H1 (cell line): Measurements from ENCODE around the gene GPR139. TPM values are rescaled to one million over a fixed set of nuclear protein-coding genes. Genes with fewer than 3 reads are reported as not detected.

Experiments
- CTCF ChIA-PET: fragments of 300-600 bp; sonication (Branson Sonifier 250); formaldehyde crosslinking; loops from one replicate; lab custom pipeline; 2021; ENCODE audit not compliant: partially characterized antibody; lab: Charles Lee
- POLR2A ChIA-PET: fragments of 300-600 bp; sonication (Branson Sonifier 250); formaldehyde crosslinking; loops from one replicate; lab custom pipeline; 2021; ENCODE audit warnings: inconsistent platforms; ENCODE audit not compliant: partially characterized antibody; lab: Charles Lee
- DNase-seq, 2 experiments: peaks; one replicate each; pipeline versions ENCODE4 v3.0.0 to v3.0.0-alpha.2; 2010 to 2022; ENCODE audit warnings: low spot score in 2 of 2, low read depth in 1 of 2, mixed read lengths in 1 of 2
- FAIRE-seq: peaks from 2 replicates; lab custom pipeline; 2011; peaks lifted over from hg19 to GRCh38; lab: Jason Lieb, UNC
- H2AFZ ChIP-seq: 2 replicates; pipeline ENCODE4 v1.8.1; 2012; ENCODE audit warnings: low read length, inconsistent platforms
- H2AK5ac ChIP-seq: 2 replicates; pipeline ENCODE4 v1.6.1; 2013; ENCODE audit warnings: low read depth, low read length
- H2BK120ac ChIP-seq: replicated peaks from 2 replicates; pipeline ENCODE3; 2013; ENCODE audit warnings: low read depth, low read length, inconsistent platforms
- H2BK12ac ChIP-seq: 2 replicates; pipeline ENCODE4 v1.6.1; 2013; ENCODE audit warnings: low read depth, low read length
- H2BK15ac ChIP-seq: 2 replicates; pipeline ENCODE4 v1.6.1; 2013; ENCODE audit warnings: low read length
- H2BK20ac ChIP-seq: 2 replicates; pipeline ENCODE4 v1.6.1; 2013; ENCODE audit warnings: low read length
- H2BK5ac ChIP-seq: 2 replicates; pipeline ENCODE4 v1.6.1; 2013; ENCODE audit warnings: low read depth, low read length
- H3K14ac ChIP-seq: 2 replicates; pipeline ENCODE4 v1.6.1; 2013; ENCODE audit warnings: inconsistent platforms; ENCODE audit not compliant: insufficient read length
- H3K18ac ChIP-seq: 2 replicates; pipeline ENCODE4 v1.6.1; 2013; ENCODE audit warnings: low read length; ENCODE audit errors: extremely low read depth
- H3K23ac ChIP-seq: 2 replicates; pipeline ENCODE4 v1.6.1; 2013; ENCODE audit warnings: inconsistent platforms; ENCODE audit not compliant: insufficient read length
- H3K23me2 ChIP-seq: 2 replicates; pipeline ENCODE4 v1.6.1; 2013; ENCODE audit warnings: low read depth, low read length
- H3K27ac ChIP-seq: 2 replicates; pipeline ENCODE4 v1.6.1; 2011; ENCODE audit warnings: low read depth, low read length, inconsistent platforms
- H3K27me3 ChIP-seq, 4 experiments: replicated peaks in 1 of 4; 1 replicate in 1 of 4; 2 replicates in 3 of 4; pipeline versions ENCODE4 v1.6.1 to v1.8.1; 2011 to 2013; ENCODE audit warnings: low read length in 3 of 4, mild to moderate bottlenecking in 3 of 4, inconsistent platforms in 2 of 4, mixed read lengths in 2 of 4, moderate library complexity in 1 of 4; ENCODE audit not compliant: control insufficient read depth in 3 of 4, insufficient read depth in 3 of 4; ENCODE audit errors: extremely low read depth in 1 of 4
- H3K36me3 ChIP-seq, 4 experiments: 2 replicates each; pipeline versions ENCODE4 v1.6.1 to v1.8.1; 2011 to 2013; ENCODE audit warnings: mild to moderate bottlenecking in 4 of 4, low read length in 3 of 4, moderate library complexity in 2 of 4, control low read depth in 1 of 4, inconsistent platforms in 1 of 4; ENCODE audit not compliant: insufficient read depth in 4 of 4, control insufficient read depth in 2 of 4
- H3K4ac ChIP-seq: replicated peaks from 2 replicates; pipeline ENCODE3; 2013; ENCODE audit warnings: low read length, low read depth, mixed read lengths, inconsistent platforms; ENCODE audit not compliant: insufficient read length
- H3K4me1 ChIP-seq, 4 experiments: replicated peaks in 1 of 4; 1 replicate in 1 of 4; 2 replicates in 3 of 4; pipeline versions ENCODE4 v1.6.1 to v1.8.1; 2011 to 2013; ENCODE audit warnings: low read length in 3 of 4, inconsistent platforms in 2 of 4, mixed read lengths in 1 of 4; ENCODE audit not compliant: insufficient read depth in 4 of 4, control insufficient read depth in 3 of 4
- H3K4me2 ChIP-seq, 2 experiments: 2 replicates each; pipeline versions ENCODE4 v1.6.1 to v1.8.1; 2011 to 2013; ENCODE audit warnings: low read depth in 2 of 2, low read length in 2 of 2, control low read depth in 1 of 2, inconsistent platforms in 1 of 2, mild to moderate bottlenecking in 1 of 2; ENCODE audit not compliant: insufficient read depth in 1 of 2
- H3K4me3 ChIP-seq, 4 experiments: fragments of 200-600, 300-600 bp in 1 of 4; sonication (generic), shearing (Covaris generic), sonication (Bioruptor Twin) in 1 of 4; 2 replicates each; pipeline versions ENCODE4 v1.5.1 to v1.8.1; 2011 to 2016; ENCODE audit warnings: low read length in 4 of 4, low read depth in 3 of 4, control low read depth in 2 of 4, inconsistent platforms in 2 of 4, mild to moderate bottlenecking in 2 of 4, mixed read lengths in 1 of 4, moderate library complexity in 1 of 4; ENCODE audit not compliant: insufficient read depth in 2 of 4; ENCODE audit errors: extremely low read depth in 1 of 4
- H3K56ac ChIP-seq: replicated peaks from 2 replicates; pipeline ENCODE3; 2013; ENCODE audit warnings: low read depth, mild to moderate bottlenecking, mixed read lengths, low read length, inconsistent platforms; ENCODE audit not compliant: insufficient read length
- H3K79me1 ChIP-seq: 2 replicates; pipeline ENCODE4 v1.6.1; 2013; ENCODE audit warnings: low read depth, low read length, control low read depth
- H3K79me2 ChIP-seq, 2 experiments: 2 replicates each; pipeline versions ENCODE4 v1.6.1 to v1.8.1; 2012 to 2013; ENCODE audit warnings: low read length in 2 of 2, mild to moderate bottlenecking in 2 of 2, inconsistent platforms in 1 of 2; ENCODE audit not compliant: insufficient read depth in 2 of 2, control insufficient read depth in 1 of 2
- H3K9ac ChIP-seq, 4 experiments: replicated peaks in 1 of 4; 1 replicate in 1 of 4; 2 replicates in 3 of 4; pipeline versions ENCODE4 v1.6.1 to v1.8.1; 2011 to 2013; ENCODE audit warnings: low read depth in 3 of 4, low read length in 3 of 4, control low read depth in 2 of 4, mild to moderate bottlenecking in 2 of 4, moderate library complexity in 2 of 4, inconsistent platforms in 1 of 4; ENCODE audit errors: extremely low read depth in 1 of 4
- H3K9me3 ChIP-seq, 2 experiments: 2 replicates each; pipeline versions ENCODE4 v1.6.1 to v1.8.1; 2012 to 2013; ENCODE audit warnings: mild to moderate bottlenecking in 2 of 2, moderate library complexity in 2 of 2, control low read depth in 1 of 2, inconsistent platforms in 1 of 2, low read depth in 1 of 2, low read length in 1 of 2, mixed read lengths in 1 of 2; ENCODE audit not compliant: insufficient read depth in 2 of 2
- H4K20me1 ChIP-seq, 2 experiments: replicated peaks in 1 of 2; 2 replicates each; pipeline versions ENCODE3 to v1.8.1; 2011 to 2013; ENCODE audit warnings: inconsistent platforms in 2 of 2, low read length in 2 of 2, mild to moderate bottlenecking in 1 of 2; ENCODE audit not compliant: insufficient read depth in 2 of 2, control insufficient read depth in 1 of 2
- H4K5ac ChIP-seq: 2 replicates; pipeline ENCODE4 v1.6.1; 2013; ENCODE audit warnings: low read length, low read depth, mixed read lengths, inconsistent platforms; ENCODE audit not compliant: insufficient read length
- H4K8ac ChIP-seq: 2 replicates; pipeline ENCODE4 v1.8.0; 2013; ENCODE audit warnings: mild to moderate bottlenecking, moderate library complexity, low read length, inconsistent platforms; ENCODE audit not compliant: insufficient read depth; ENCODE audit errors: extremely low read depth
- H4K91ac ChIP-seq: replicated peaks from 2 replicates; pipeline ENCODE3; 2013; ENCODE audit warnings: low read length, mixed read lengths, inconsistent platforms; ENCODE audit not compliant: insufficient read length
- BACH1 ChIP-seq: IDR thresholded peaks from 2 replicates; pipeline ENCODE4 v1.6.1; 2012; ENCODE audit warnings: low read length, improper control_type of control experiment
- CHD1 ChIP-seq: IDR thresholded peaks from 2 replicates; pipeline ENCODE4 v1.6.1; 2012; ENCODE audit warnings: low read depth, low read length, improper control_type of control experiment
- CHD2 ChIP-seq: IDR thresholded peaks from 2 replicates; pipeline ENCODE4 v1.6.1; 2012; ENCODE audit warnings: low read length, improper control_type of control experiment
- GTF2F1 ChIP-seq: IDR thresholded peaks from 2 replicates; pipeline ENCODE4 v1.6.1; 2012; ENCODE audit warnings: low read depth, low read length, improper control_type of control experiment, borderline replicate concordance
- HDAC2 ChIP-seq, 2 experiments: fragments of 300-600 bp in 1 of 2; sonication (generic) in 1 of 2; IDR thresholded peaks; 2 replicates each; pipeline ENCODE4 v1.6.1; 2011 to 2012; ENCODE audit warnings: low read depth in 2 of 2, low read length in 2 of 2, mild to moderate bottlenecking in 2 of 2, moderate library complexity in 2 of 2, borderline replicate concordance in 1 of 2, inconsistent platforms in 1 of 2
- JUND ChIP-seq: IDR thresholded peaks from 2 replicates; pipeline ENCODE4 v1.6.1; 2011; ENCODE audit warnings: mild to moderate bottlenecking, improper control_type of control experiment, low read length
- POLR2A ChIP-seq, 2 experiments: IDR thresholded peaks; 1 replicate in 1 of 2; 2 replicates in 1 of 2; pipeline ENCODE4 v1.6.1; 2011; ENCODE audit warnings: low read depth in 2 of 2, low read length in 2 of 2, mild to moderate bottlenecking in 2 of 2; ENCODE audit errors: control extremely low read depth in 1 of 2
- RBBP5 ChIP-seq: IDR thresholded peaks from 2 replicates; pipeline ENCODE4 v1.7.1; 2012; ENCODE audit warnings: low read depth, mild to moderate bottlenecking, inconsistent platforms, low read length, moderate library complexity, borderline replicate concordance
- RXRA ChIP-seq: IDR thresholded peaks from 2 replicates; pipeline ENCODE4 v1.6.1; 2011; ENCODE audit warnings: low read depth, mild to moderate bottlenecking, low read length, moderate library complexity; ENCODE audit not compliant: insufficient read depth
- SP2 ChIP-seq: IDR thresholded peaks from 2 replicates; pipeline ENCODE4 v1.6.1; 2012; ENCODE audit warnings: mild to moderate bottlenecking, low read length, inconsistent platforms
- TAF7 ChIP-seq: optimal IDR thresholded peaks from 2 replicates; pipeline ENCODE3; 2011; ENCODE audit warnings: low read depth, mild to moderate bottlenecking, inconsistent platforms, low read length, moderate library complexity, borderline replicate concordance
- ZNF274 ChIP-seq: IDR thresholded peaks from 2 replicates; pipeline ENCODE4 v1.7.0; 2012; ENCODE audit warnings: low read length, borderline replicate concordance; ENCODE audit errors: extremely low read depth
- WGBS, 2 experiments: shearing (Covaris generic) in 1 of 2; methylation state at CpG; one replicate each; pipeline versions ENCODE4 v1.1.6 to v1.1.7; 2013 to 2015; ENCODE audit warnings: low lambda C conversion rate in 2 of 2, mixed read lengths in 2 of 2, inconsistent platforms in 1 of 2, low coverage in 1 of 2, missing lambda C conversion rate in 1 of 2; ENCODE audit not compliant: insufficient replicate concordance in 2 of 2, insufficient coverage in 1 of 2, insufficient read length in 1 of 2; ENCODE audit errors: extremely low coverage in 1 of 2, missing lambda C conversion rate in 1 of 2; 5-methylcytosine and 5-hydroxymethylcytosine counted together
- polyA plus RNA-seq, 7 experiments: library from polyadenylated mRNA; depleted of rRNA in 3 of 7; stranded (reverse) in 5 of 7; unstranded in 2 of 7; fragments of >200 nt in 5 of 7; fragments of 200-250 nt in 2 of 7; gene quantifications; 1 replicate in 5 of 7; 2 replicates in 1 of 7; 4 replicates in 1 of 7; pipeline versions ENCODE4 v1.2.1 to v1.2.3, GENCODE V29; 2011 to 2013; ENCODE audit warnings: missing spikeins in 2 of 7, mixed read lengths in 2 of 7
- total RNA-seq: library from RNA; stranded (reverse); fragmentation: NEBNext Ultra II Directional; extraction: Animal tissue kit (Norgen Biotek cat#: 25700); gene quantifications from 2 replicates; pipeline ENCODE4 v1.2.1, GENCODE V29; 2021
- TF ChIP-seq, protein P1 (sequence below), 3 experiments: IDR thresholded peaks; 1 replicate in 2 of 3; 2 replicates in 1 of 3; pipeline versions ENCODE4 v1.5.1 to v1.6.1; 2011; ENCODE audit warnings: low read length in 3 of 3, mild to moderate bottlenecking in 3 of 3, inconsistent platforms in 2 of 3, low read depth in 1 of 3, moderate library complexity in 1 of 3; ENCODE audit not compliant: insufficient read depth in 1 of 3; ENCODE audit errors: control extremely low read depth in 1 of 3

The GPR139 gene
- total and polyA plus RNA-seq, 2 of the 8 experiments (the other 6 are each of a cell fraction or from before 2014, with no cell fraction given) = 0.84 to 2.2 TPM

DNA sequence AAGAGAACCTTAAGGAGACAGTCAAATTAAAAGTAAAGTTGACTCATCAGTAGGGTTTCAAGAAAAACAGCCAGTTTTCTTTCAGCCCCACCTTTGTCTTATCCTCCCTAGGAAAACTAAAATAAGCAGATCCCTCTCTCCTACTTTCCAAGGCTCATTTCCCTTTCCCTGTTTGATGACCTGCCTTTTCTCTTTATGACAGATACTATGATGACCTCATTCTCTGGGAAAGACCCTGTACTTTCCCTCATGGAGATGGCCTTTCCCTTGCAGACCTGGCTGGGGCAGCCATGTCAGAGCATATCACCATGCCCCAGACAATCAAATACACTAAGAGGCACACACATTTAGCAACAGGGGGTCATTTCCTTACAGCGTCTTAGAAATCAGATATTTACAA is 53.6 kb downstream of the GPR139 start:
- no peak overlapping the region for H2BK15ac ChIP-seq
- DNase-seq (no peak), FAIRE-seq (no peak)
- no peaks in the 10 kb centered on the region for H3K79me1 ChIP-seq
- H3K9me3 ChIP-seq = no peaks in the 10 kb centered on the region
- no peak overlapping the region for H3K56ac ChIP-seq
- no peak overlapping the region for H3K4me3 ChIP-seq
- no peak overlapping the region for H4K5ac ChIP-seq
- no peak overlapping the region for H4K91ac ChIP-seq
- H3K23ac ChIP-seq = no peak overlapping the region
- peaks cover 0 to 4% (median 0%) of the 10 kb centered on the region in 4 experiments; a peak in 2 of 7 replicates for H3K4me1 ChIP-seq
- no peaks in the 10 kb centered on the region for H3K27me3 ChIP-seq
- no peak overlapping the region for H2BK12ac ChIP-seq
- H2BK5ac ChIP-seq = no peak overlapping the region
- H3K27ac ChIP-seq = no peak overlapping the region
- H3K4ac ChIP-seq = no peak overlapping the region
- no peaks in the 10 kb centered on the region for H3K79me2 ChIP-seq
- no peak overlapping the region for H3K9ac ChIP-seq
- WGBS, 2 experiments = 79% methylated on average over 1 of the region's 1 CpG; no CpG with 5 or more reads in 1 of the 2 experiments
- H2BK120ac ChIP-seq = no peak overlapping the region
- H3K23me2 ChIP-seq = no peaks in the 10 kb centered on the region
- H3K18ac ChIP-seq = no peak overlapping the region
- H4K8ac ChIP-seq = no peak overlapping the region
- POLR2A ChIA-PET = no interaction called here
- no peak overlapping the region for H3K14ac ChIP-seq
- no peak overlapping the region for H3K4me2 ChIP-seq
- no peak overlapping the region for H2BK20ac ChIP-seq
- no peak overlapping the region for H2AK5ac ChIP-seq
- CTCF ChIA-PET = interaction anchor here (1.0 to 1.7 kb wide), 4 partner anchors 13 to 24 kb away, joined by 3 to 6 read pairs (median 4); no protein-coding TSS in a partner anchor
- no peaks in the 10 kb centered on the region for H3K36me3 ChIP-seq
- no peak overlapping the region for H2AFZ ChIP-seq
- H4K20me1 ChIP-seq = no peaks in the 10 kb centered on the region
- TF ChIP-seq JUND (no peak), RXRA (no peak), POLR2A (IDR thresholded peaks at IDR 0.05; ENCODE audit: control extremely low read depth in 1 of 2, low read depth in 2 of 2, low read length in 2 of 2) (no peak), BACH1 (no peak), SP2 (no peak), ZNF274 (no peak), TAF7 (no peak), HDAC2 (IDR thresholded peaks at IDR 0.05; ENCODE audit: borderline replicate concordance in 1 of 2, low read depth in 2 of 2, low read length in 2 of 2) (no peak), CHD2 (no peak), RBBP5 (no peak), CHD1 (no peak), GTF2F1 (no peak)
- TF ChIP-seq, protein P1, sequence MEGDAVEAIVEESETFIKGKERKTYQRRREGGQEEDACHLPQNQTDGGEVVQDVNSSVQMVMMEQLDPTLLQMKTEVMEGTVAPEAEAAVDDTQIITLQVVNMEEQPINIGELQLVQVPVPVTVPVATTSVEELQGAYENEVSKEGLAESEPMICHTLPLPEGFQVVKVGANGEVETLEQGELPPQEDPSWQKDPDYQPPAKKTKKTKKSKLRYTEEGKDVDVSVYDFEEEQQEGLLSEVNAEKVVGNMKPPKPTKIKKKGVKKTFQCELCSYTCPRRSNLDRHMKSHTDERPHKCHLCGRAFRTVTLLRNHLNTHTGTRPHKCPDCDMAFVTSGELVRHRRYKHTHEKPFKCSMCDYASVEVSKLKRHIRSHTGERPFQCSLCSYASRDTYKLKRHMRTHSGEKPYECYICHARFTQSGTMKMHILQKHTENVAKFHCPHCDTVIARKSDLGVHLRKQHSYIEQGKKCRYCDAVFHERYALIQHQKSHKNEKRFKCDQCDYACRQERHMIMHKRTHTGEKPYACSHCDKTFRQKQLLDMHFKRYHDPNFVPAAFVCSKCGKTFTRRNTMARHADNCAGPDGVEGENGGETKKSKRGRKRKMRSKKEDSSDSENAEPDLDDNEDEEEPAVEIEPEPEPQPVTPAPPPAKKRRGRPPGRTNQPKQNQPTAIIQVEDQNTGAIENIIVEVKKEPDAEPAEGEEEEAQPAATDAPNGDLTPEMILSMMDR (IDR thresholded peaks at IDR 0.05; ENCODE audit: control extremely low read depth in 1 of 3, insufficient read depth in 1 of 3, low read depth in 1 of 3, low read length in 3 of 3) = no peak
